NCI-H146 treated with DMSO at 0.1 percent for 48 hours (cell line): ENCODE measurements around the gene GJA3.

ENCODE experiments used
- DNase-seq: peaks from one replicate; lab custom pipeline; 2025; ENCODE audit not compliant: unreplicated experiment; lab: John Stamatoyannopoulos, UW

The GJA3 gene

DNA sequence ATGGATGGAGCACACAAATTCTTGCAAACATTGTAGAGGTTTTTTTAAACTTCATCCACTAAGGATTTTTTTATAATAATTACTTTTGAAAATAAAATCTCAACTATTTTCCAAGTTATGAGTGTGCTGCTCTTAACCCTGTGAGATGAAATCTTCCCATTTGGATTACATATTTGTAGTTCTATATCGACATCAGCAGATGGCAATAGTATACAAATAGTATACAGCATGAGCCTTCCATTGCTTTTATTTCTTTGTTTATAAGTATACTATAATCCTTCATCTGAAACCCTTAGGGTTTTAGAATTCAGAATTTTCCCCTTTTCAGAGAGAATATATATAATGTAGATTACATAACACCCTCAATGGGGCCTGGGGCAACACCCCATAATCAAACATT, 70.5 kb downstream of the GJA3 start:
- DNase-seq = no peak
